22Rv1 (cell line): Measurements from ENCODE around the gene ST3GAL3.

Experiments
- ZFX ChIP-seq: fragments of 450-650 bp; IDR thresholded peaks from 2 replicates; pipeline ENCODE4 v1.6.1; 2017; ENCODE audit warnings: antibody characterized with exemption, borderline replicate concordance
- TF ChIP-seq, protein P1 (sequence below): fragments of 450-650 bp; IDR thresholded peaks from 2 replicates; pipeline ENCODE4 v1.5.1; 2017; ENCODE audit warnings: mild to moderate bottlenecking

GRCh38 chr1:43722810-43723209, 15.5 kb downstream of the ST3GAL3 start:
- TF ChIP-seq, protein P1, sequence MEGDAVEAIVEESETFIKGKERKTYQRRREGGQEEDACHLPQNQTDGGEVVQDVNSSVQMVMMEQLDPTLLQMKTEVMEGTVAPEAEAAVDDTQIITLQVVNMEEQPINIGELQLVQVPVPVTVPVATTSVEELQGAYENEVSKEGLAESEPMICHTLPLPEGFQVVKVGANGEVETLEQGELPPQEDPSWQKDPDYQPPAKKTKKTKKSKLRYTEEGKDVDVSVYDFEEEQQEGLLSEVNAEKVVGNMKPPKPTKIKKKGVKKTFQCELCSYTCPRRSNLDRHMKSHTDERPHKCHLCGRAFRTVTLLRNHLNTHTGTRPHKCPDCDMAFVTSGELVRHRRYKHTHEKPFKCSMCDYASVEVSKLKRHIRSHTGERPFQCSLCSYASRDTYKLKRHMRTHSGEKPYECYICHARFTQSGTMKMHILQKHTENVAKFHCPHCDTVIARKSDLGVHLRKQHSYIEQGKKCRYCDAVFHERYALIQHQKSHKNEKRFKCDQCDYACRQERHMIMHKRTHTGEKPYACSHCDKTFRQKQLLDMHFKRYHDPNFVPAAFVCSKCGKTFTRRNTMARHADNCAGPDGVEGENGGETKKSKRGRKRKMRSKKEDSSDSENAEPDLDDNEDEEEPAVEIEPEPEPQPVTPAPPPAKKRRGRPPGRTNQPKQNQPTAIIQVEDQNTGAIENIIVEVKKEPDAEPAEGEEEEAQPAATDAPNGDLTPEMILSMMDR: no peak
- TF ChIP-seq ZFX: no peak
